Mesenchymal stem cell (in vitro differentiated cells and primary cell): ENCODE results near the gene DRD2.

Experiments used
- DNase-seq: peaks from one replicate; pipeline ENCODE4 v3.0.0-alpha.2; 2013
- H2AFZ ChIP-seq: one replicate; pipeline ENCODE4 v1.6.1; 2013; ENCODE audit warnings: low read depth, mild to moderate bottlenecking, control low read depth, inconsistent platforms, low read length, moderate library complexity
- H2AK5ac ChIP-seq: 2 replicates; pipeline ENCODE4 v1.6.1; 2013; ENCODE audit warnings: low read length, moderate library complexity, mild to moderate bottlenecking, inconsistent platforms; ENCODE audit not compliant: severe bottlenecking
- H2BK120ac ChIP-seq: one replicate; pipeline ENCODE4 v1.6.1; 2013; ENCODE audit warnings: low read depth, mild to moderate bottlenecking, inconsistent platforms, low read length, moderate library complexity
- H2BK12ac ChIP-seq, 2 experiments: one replicate each; pipeline ENCODE4 v1.6.1; 2013; ENCODE audit warnings: inconsistent platforms in 2 of 2, low read length in 2 of 2, mild to moderate bottlenecking in 2 of 2, moderate library complexity in 2 of 2, control low read depth in 1 of 2
- H2BK15ac ChIP-seq: one replicate; pipeline ENCODE4 v1.6.1; 2013; ENCODE audit warnings: mild to moderate bottlenecking, low read depth, inconsistent platforms; ENCODE audit not compliant: poor library complexity, severe bottlenecking
- H2BK5ac ChIP-seq: 2 replicates; pipeline ENCODE4 v1.6.1; 2013; ENCODE audit warnings: low read depth, mild to moderate bottlenecking, low read length, control low read depth, inconsistent platforms; ENCODE audit not compliant: poor library complexity, severe bottlenecking
- H3K14ac ChIP-seq, 2 experiments: one replicate each; pipeline ENCODE4 v1.6.1; 2013; ENCODE audit warnings: inconsistent platforms in 2 of 2, low read length in 2 of 2, control low read depth in 1 of 2, mild to moderate bottlenecking in 1 of 2, moderate library complexity in 1 of 2
- H3K18ac ChIP-seq, 2 experiments: one replicate each; pipeline ENCODE4 v1.6.1; 2013; ENCODE audit warnings: inconsistent platforms in 2 of 2, low read length in 2 of 2, control low read depth in 1 of 2, low read depth in 1 of 2, mild to moderate bottlenecking in 1 of 2
- H3K23ac ChIP-seq, 2 experiments: one replicate each; pipeline ENCODE4 v1.6.1; 2013; ENCODE audit warnings: inconsistent platforms in 2 of 2, low read length in 2 of 2, mild to moderate bottlenecking in 2 of 2, moderate library complexity in 2 of 2, control low read depth in 1 of 2
- H3K27ac ChIP-seq: 2 replicates; pipeline ENCODE4 v1.5.1; 2013; ENCODE audit warnings: mild to moderate bottlenecking, moderate library complexity, low read length, control low read depth, inconsistent platforms; ENCODE audit not compliant: poor library complexity, severe bottlenecking
- H3K27me3 ChIP-seq, 2 experiments: 2 replicates each; pipeline versions ENCODE4 v1.6.1 to v1.7.0; 2013; ENCODE audit warnings: low read length in 2 of 2, mild to moderate bottlenecking in 2 of 2, moderate library complexity in 2 of 2, control low read depth in 1 of 2, inconsistent platforms in 1 of 2; ENCODE audit not compliant: control insufficient read depth in 1 of 2, insufficient read depth in 1 of 2
- H3K36me3 ChIP-seq, 2 experiments: 2 replicates each; pipeline versions ENCODE4 v1.6.1 to v1.7.0; 2013; ENCODE audit warnings: low read length in 2 of 2, control low read depth in 1 of 2, inconsistent platforms in 1 of 2, low read depth in 1 of 2, mild to moderate bottlenecking in 1 of 2; ENCODE audit not compliant: insufficient read depth in 2 of 2, control insufficient read depth in 1 of 2
- H3K4ac ChIP-seq, 2 experiments: one replicate each; pipeline ENCODE4 v1.6.1; 2013; ENCODE audit warnings: inconsistent platforms in 2 of 2, low read length in 2 of 2, mild to moderate bottlenecking in 2 of 2, moderate library complexity in 2 of 2, control low read depth in 1 of 2, low read depth in 1 of 2
- H3K4me1 ChIP-seq: 2 replicates; pipeline ENCODE4 v1.6.1; 2013; ENCODE audit warnings: low read depth, low read length, control low read depth; ENCODE audit not compliant: control insufficient read depth, insufficient read depth
- H3K4me2 ChIP-seq: 2 replicates; pipeline ENCODE4 v1.6.1; 2013; ENCODE audit warnings: low read length, mild to moderate bottlenecking, inconsistent platforms; ENCODE audit not compliant: poor library complexity, severe bottlenecking
- H3K4me3 ChIP-seq, 2 experiments: 2 replicates each; pipeline versions ENCODE4 v1.5.1 to v1.7.0; 2013; ENCODE audit warnings: low read length in 2 of 2, mild to moderate bottlenecking in 2 of 2, control low read depth in 1 of 2, low read depth in 1 of 2; ENCODE audit not compliant: insufficient read depth in 1 of 2
- H3K79me1 ChIP-seq: replicated peaks from 2 replicates; pipeline ENCODE4 v1.6.1; 2013; ENCODE audit warnings: mild to moderate bottlenecking, control low read depth, low read length, inconsistent platforms; ENCODE audit not compliant: poor library complexity, severe bottlenecking
- H3K9ac ChIP-seq: 2 replicates; pipeline ENCODE4 v1.7.0; 2013; ENCODE audit warnings: mild to moderate bottlenecking, low read length, moderate library complexity
- H3K9me3 ChIP-seq: 2 replicates; pipeline ENCODE4 v1.7.0; 2013; ENCODE audit warnings: mild to moderate bottlenecking, low read length; ENCODE audit not compliant: control insufficient read depth
- H4K8ac ChIP-seq: one replicate; pipeline ENCODE4 v1.6.1; 2013; ENCODE audit warnings: inconsistent platforms, mild to moderate bottlenecking, low read length, moderate library complexity
- H4K91ac ChIP-seq: one replicate; pipeline ENCODE4 v1.6.1; 2013; ENCODE audit warnings: mild to moderate bottlenecking, low read length, inconsistent platforms
- WGBS: methylation state at CpG from one replicate; pipeline ENCODE4 v1.1.7; 2013; ENCODE audit warnings: mixed read lengths; 5-methylcytosine and 5-hydroxymethylcytosine counted together

The DRD2 gene

DNA sequence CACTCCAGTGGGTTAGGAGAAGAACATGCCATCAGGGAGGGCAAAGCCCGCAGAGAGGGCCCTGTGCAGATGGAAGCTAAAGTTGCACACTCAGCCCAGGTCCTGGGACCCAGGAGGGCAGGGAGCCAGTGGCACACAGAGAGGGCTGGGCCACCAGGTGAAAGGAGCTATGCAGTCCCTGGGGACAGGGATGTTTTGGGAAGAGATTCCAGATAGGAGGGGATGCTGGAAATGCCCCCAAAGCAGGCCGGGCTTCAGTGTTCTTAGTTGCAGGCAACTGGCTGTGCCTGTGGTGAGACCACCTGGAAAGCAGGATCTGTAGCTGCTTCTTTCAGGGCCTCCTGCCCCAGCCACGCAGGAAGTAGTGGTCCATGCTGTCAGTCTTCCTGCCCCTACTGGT is 68.0 kb downstream of the DRD2 start:
- Histone ChIP-seq H3K9me3 (no peaks in the 10 kb centered on the region), H2BK120ac (no peak overlapping the region), H3K36me3 (no peaks in the 10 kb centered on the region), H3K23ac (no peak overlapping the region), H2BK12ac (no peak overlapping the region), H2AFZ (no peak overlapping the region), H3K79me1 (no peaks in the 10 kb centered on the region), H2AK5ac (no peak overlapping the region), H3K18ac (no peak overlapping the region), H4K91ac (no peak overlapping the region), H3K27ac (no peak overlapping the region), H3K27me3 (peaks cover 0 to 57% of the 10 kb centered on the region in 2 experiments), H3K14ac (no peak overlapping the region), H3K4me2 (no peak overlapping the region), H2BK5ac (no peak overlapping the region), H3K4me1 (no peaks in the 10 kb centered on the region), H3K9ac (no peak overlapping the region), H3K4me3 (no peak overlapping the region), H3K4ac (no peak overlapping the region), H2BK15ac (no peak overlapping the region), H4K8ac (no peak overlapping the region)
- DNase-seq: no peak
- 83% methylated on average over 3 of the region's 3 CpGs for WGBS

- H3K4me1 ChIP-seq: no peaks in the 10 kb centered on the region
- no peak overlapping the region for H3K9ac ChIP-seq
- peaks cover 0 to 56% of the 10 kb centered on the region in 2 experiments for H3K27me3 ChIP-seq
- no peaks in the 10 kb centered on the region for H3K79me1 ChIP-seq
- no peak overlapping the region for H2BK15ac ChIP-seq
- H3K14ac ChIP-seq: no peak overlapping the region
- no peaks in the 10 kb centered on the region for H3K36me3 ChIP-seq
- H2AFZ ChIP-seq: no peak overlapping the region
- H2BK120ac ChIP-seq: no peak overlapping the region
- no peaks in the 10 kb centered on the region for H3K9me3 ChIP-seq
- H3K4ac ChIP-seq: no peak overlapping the region
- H3K4me2 ChIP-seq: no peak overlapping the region
- no peak overlapping the region for H4K91ac ChIP-seq
- no peak overlapping the region for H2AK5ac ChIP-seq
- no peak for DNase-seq
- no peak overlapping the region for H3K27ac ChIP-seq
- H4K8ac ChIP-seq: no peak overlapping the region
- no peak overlapping the region for H3K4me3 ChIP-seq
- no peak overlapping the region for H2BK5ac ChIP-seq
- H3K18ac ChIP-seq: no peak overlapping the region
- H3K23ac ChIP-seq: peak overlapping the region in 1 of 2 experiments; percentile 73
- WGBS: 85% methylated on average over 7 of the region's 7 CpGs
- H2BK12ac ChIP-seq: no peak overlapping the region
Measured at GRCh38 chr11:113405724-113406478, 69.3 kb downstream of the DRD2 start.

- H3K4ac ChIP-seq: no peak overlapping the region
- H2AK5ac ChIP-seq: no peak overlapping the region
- H2BK12ac ChIP-seq: no peak overlapping the region
Measured at GRCh38 chr11:113404859-113405430, 70.3 kb downstream of the DRD2 start.

DNA sequence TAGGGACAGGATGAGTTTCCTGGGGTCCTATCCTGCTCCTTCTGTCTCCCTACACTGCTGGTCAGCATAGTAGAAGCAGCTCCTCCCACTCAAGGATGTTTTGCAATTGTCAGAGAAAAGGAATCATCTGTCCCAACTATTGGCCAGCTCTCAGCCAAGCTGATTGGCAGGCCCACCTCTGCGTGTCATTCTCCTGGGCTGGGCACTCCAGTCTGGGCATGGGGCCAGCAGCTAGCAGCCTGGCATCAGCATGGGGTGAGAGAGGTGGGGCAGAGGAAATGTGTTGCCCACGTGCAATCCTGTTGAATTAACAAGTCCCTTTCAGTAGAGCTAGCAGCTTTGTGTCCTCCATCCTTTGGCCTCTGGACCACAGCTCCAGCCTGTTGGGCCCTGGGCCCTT is 73.5 kb downstream of the DRD2 start:
- H3K9me3 ChIP-seq: no peaks in the 10 kb centered on the region
- no peak overlapping the region for H3K27ac ChIP-seq
- H3K4me2 ChIP-seq: no peak overlapping the region
- no peak overlapping the region for H2AK5ac ChIP-seq
- H2BK5ac ChIP-seq: no peak overlapping the region
- H4K8ac ChIP-seq: no peak overlapping the region
- DNase-seq: no peak
- H3K18ac ChIP-seq: no peak overlapping the region
- no peak overlapping the region for H3K14ac ChIP-seq
- no peak overlapping the region for H4K91ac ChIP-seq
- H3K4ac ChIP-seq: no peak overlapping the region
- no peaks in the 10 kb centered on the region for H3K79me1 ChIP-seq
- H2BK15ac ChIP-seq: no peak overlapping the region
- no peaks in the 10 kb centered on the region for H3K4me1 ChIP-seq
- peaks cover 0 to 54% of the 10 kb centered on the region in 2 experiments for H3K27me3 ChIP-seq
- no peak overlapping the region for H2BK120ac ChIP-seq
- no peak overlapping the region for H3K4me3 ChIP-seq
- no peaks in the 10 kb centered on the region for H3K36me3 ChIP-seq
- H3K23ac ChIP-seq: no peak overlapping the region
- no peak overlapping the region for H2BK12ac ChIP-seq
- H3K9ac ChIP-seq: no peak overlapping the region
- WGBS: 68% methylated on average over 2 of the region's 2 CpGs
- H2AFZ ChIP-seq: no peak overlapping the region

More at GRCh38 chr11:113404859-113405430, 70.3 kb downstream of the DRD2 start:
- Histone ChIP-seq H3K27me3 (peaks cover 0 to 58% of the 10 kb centered on the region in 2 experiments), H3K4me2 (no peak overlapping the region), H3K9ac (no peak overlapping the region), H3K36me3 (no peaks in the 10 kb centered on the region), H2BK5ac (no peak overlapping the region), H2AFZ (no peak overlapping the region), H3K79me1 (no peaks in the 10 kb centered on the region), H3K23ac (no peak overlapping the region), H4K8ac (no peak overlapping the region), H3K27ac (no peak overlapping the region), H3K9me3 (no peaks in the 10 kb centered on the region), H4K91ac (no peak overlapping the region), H2BK15ac (no peak overlapping the region), H3K4me3 (no peak overlapping the region), H3K18ac (no peak overlapping the region), H3K14ac (no peak overlapping the region), H3K4me1 (no peaks in the 10 kb centered on the region), H2BK120ac (no peak overlapping the region)
- 83% methylated on average over 6 of the region's 7 CpGs for WGBS
- DNase-seq: no peak
